MCF 10A (cell line): ENCODE results near the gene PLPPR1. TPM values are rescaled to one million over a fixed set of nuclear protein-coding genes. Genes with fewer than 3 reads are reported as not detected.

Source experiments
- BruUV-seq: library from RNA; stranded (reverse); fragments of 400-500 nt; replicated peaks from 2 replicates; lab custom pipeline; 2021; lab: Mats Ljungman, UMichigan
- CTCF ChIA-PET: fragments of 300-600 bp; sonication (Branson Sonifier 250); formaldehyde crosslinking; extraction: SDS; loops from one replicate; lab custom pipeline; 2021; ENCODE audit warnings: antibody characterized with exemption, inconsistent platforms; lab: Yijun Ruan, JAX
- POLR2A ChIA-PET: fragments of 300-600, 350-650 bp; sonication (Branson Sonifier 250); formaldehyde crosslinking; extraction: SDS; loops from one replicate; lab custom pipeline; 2020; ENCODE audit warnings: antibody characterized with exemption, inconsistent platforms; lab: Yijun Ruan, JAX
- DNase-seq: peaks from one replicate; pipeline ENCODE4 v3.0.0-alpha.2; 2018; ENCODE audit not compliant: unreplicated experiment
- H3K27ac Mint-ChIP-seq: one replicate; pipeline ENCODE4 v1.8.0; 2022; ENCODE audit warnings: mild to moderate bottlenecking, low read depth, mixed read lengths; ENCODE audit not compliant: unreplicated experiment
- H3K27me3 Mint-ChIP-seq: one replicate; pipeline ENCODE4 v1.8.0; 2022; ENCODE audit warnings: mixed read lengths; ENCODE audit not compliant: insufficient read depth, unreplicated experiment
- H3K36me3 Mint-ChIP-seq: one replicate; pipeline ENCODE4 v1.8.0; 2022; ENCODE audit warnings: mild to moderate bottlenecking, moderate library complexity, mixed read lengths; ENCODE audit not compliant: insufficient read depth, unreplicated experiment
- H3K4me1 Mint-ChIP-seq: one replicate; pipeline ENCODE4 v1.8.0; 2022; ENCODE audit warnings: mixed read lengths; ENCODE audit not compliant: insufficient read depth, unreplicated experiment
- H3K4me3 Mint-ChIP-seq: one replicate; pipeline ENCODE4 v1.8.0; 2022; ENCODE audit warnings: mild to moderate bottlenecking, moderate library complexity, mixed read lengths; ENCODE audit not compliant: unreplicated experiment
- H3K9me3 Mint-ChIP-seq: one replicate; pipeline ENCODE4 v1.8.0; 2022; ENCODE audit warnings: mixed read lengths; ENCODE audit not compliant: unreplicated experiment
- intact Hi-C: fragments of 100-400 bp; cut with micrococcal nuclease; formaldehyde crosslinking; loops from 2 replicates; pipeline ENCODE4 v1.14.1; 2022
- total RNA-seq: library from RNA; stranded (reverse); gene quantifications from 2 replicates; pipeline ENCODE4 v1.2.3, GENCODE V29; 2022
- TF ChIP-seq, protein P1 (sequence below): fragments of 200-600 bp; IDR thresholded peaks from one replicate; pipeline ENCODE4 v1.8.0; 2022; ENCODE audit warnings: antibody characterized with exemption, mild to moderate bottlenecking; ENCODE audit not compliant: unreplicated experiment

PLPPR1 gene
- total RNA-seq, 1 experiment from 2014 or later: not detected

DNA sequence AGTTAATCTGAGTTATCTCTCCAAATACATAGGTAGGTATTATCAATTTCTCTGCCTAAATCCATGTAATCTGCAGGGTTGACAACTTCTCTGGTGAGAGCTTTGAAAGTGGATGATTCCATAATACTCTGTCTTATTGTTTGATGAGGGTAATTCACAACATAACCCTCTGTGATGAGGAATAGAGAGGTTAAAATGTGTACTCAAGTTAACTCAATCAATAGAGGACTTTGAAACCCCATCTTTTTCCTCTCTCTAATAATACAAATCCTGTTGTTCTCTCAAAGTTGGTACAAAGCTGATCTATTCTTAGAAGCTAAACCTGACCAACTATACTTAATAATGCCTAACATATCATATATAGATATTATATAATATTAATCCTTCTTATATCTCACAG lies 100.1 kb downstream of the PLPPR1 start:
- no peak overlapping the region for H3K27ac Mint-ChIP-seq
- H3K4me3 Mint-ChIP-seq: no peak overlapping the region
- TF ChIP-seq, protein P1, sequence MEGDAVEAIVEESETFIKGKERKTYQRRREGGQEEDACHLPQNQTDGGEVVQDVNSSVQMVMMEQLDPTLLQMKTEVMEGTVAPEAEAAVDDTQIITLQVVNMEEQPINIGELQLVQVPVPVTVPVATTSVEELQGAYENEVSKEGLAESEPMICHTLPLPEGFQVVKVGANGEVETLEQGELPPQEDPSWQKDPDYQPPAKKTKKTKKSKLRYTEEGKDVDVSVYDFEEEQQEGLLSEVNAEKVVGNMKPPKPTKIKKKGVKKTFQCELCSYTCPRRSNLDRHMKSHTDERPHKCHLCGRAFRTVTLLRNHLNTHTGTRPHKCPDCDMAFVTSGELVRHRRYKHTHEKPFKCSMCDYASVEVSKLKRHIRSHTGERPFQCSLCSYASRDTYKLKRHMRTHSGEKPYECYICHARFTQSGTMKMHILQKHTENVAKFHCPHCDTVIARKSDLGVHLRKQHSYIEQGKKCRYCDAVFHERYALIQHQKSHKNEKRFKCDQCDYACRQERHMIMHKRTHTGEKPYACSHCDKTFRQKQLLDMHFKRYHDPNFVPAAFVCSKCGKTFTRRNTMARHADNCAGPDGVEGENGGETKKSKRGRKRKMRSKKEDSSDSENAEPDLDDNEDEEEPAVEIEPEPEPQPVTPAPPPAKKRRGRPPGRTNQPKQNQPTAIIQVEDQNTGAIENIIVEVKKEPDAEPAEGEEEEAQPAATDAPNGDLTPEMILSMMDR: no peak
- no peak for DNase-seq
- CTCF ChIA-PET: no interaction called here
- intact Hi-C loops: no loop called here
- H3K27me3 Mint-ChIP-seq: no peaks in the 10 kb centered on the region
- no peaks in the 10 kb centered on the region for H3K36me3 Mint-ChIP-seq
- POLR2A ChIA-PET: no interaction called here
- peaks cover 8% of the 10 kb centered on the region for H3K9me3 Mint-ChIP-seq
- H3K4me1 Mint-ChIP-seq: no peaks in the 10 kb centered on the region
- no TSS peak for BruUV-seq

DNA sequence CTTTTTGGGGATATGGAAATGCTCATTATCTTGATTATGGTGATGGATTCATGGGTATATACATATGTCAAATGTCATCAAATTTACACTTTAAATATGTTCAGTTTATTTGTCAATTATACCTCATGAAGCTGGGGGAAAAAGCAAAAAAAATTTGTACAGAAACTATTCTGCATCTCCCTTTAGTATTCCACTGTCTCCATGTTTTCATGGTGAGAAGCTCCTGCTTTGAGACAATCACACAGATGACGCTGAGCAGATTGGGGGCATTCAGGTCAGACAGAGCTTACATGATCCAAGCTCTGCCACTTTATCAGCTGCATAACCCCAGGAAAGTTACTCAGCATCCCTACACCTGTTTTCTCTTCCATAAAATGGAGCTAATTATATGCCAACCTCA lies 101.5 kb downstream of the PLPPR1 start:
- Mint-ChIP-seq H3K4me3 (no peak overlapping the region), H3K4me1 (no peaks in the 10 kb centered on the region), H3K27me3 (no peaks in the 10 kb centered on the region), H3K36me3 (no peaks in the 10 kb centered on the region), H3K27ac (no peak overlapping the region), H3K9me3 (peaks cover 5% of the 10 kb centered on the region)
- CTCF ChIA-PET: interaction anchor here (1.1 to 7.2 kb wide), 2 partner anchors 9 to 39 kb away, joined by 3 to 63 read pairs; no protein-coding TSS in a partner anchor
- no peak for DNase-seq
- TF ChIP-seq, protein P1: no peak
- POLR2A ChIA-PET: interaction anchor here (0.6 kb wide), 1 partner anchor 28 kb away, joined by 3 read pairs; no protein-coding TSS in a partner anchor
- intact Hi-C loops: no loop called here
- no TSS peak for BruUV-seq

DNA sequence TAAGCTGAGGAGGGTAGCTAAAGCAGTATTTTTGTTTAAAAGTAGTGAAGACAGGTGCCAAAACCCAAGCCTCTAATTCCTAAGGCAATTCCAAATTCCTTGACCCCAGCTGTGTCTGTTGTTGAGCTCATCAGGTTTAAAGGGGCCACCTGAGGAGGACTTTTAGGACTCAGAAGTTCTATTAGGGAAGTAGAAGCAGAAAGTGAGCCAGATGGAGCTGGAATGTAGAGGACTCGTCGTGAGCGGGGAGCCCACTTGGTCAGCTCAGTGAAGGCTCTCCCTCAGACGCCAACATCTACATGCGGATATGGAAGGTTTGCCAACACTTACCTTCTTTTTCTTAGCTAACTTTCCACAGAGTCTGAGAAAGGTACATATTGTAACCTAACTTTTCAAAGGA lies 102.8 kb downstream of the PLPPR1 start:
- DNase-seq: no peak
- Mint-ChIP-seq H3K27ac (no peak overlapping the region), H3K4me3 (no peak overlapping the region), H3K9me3 (no peaks in the 10 kb centered on the region), H3K36me3 (no peaks in the 10 kb centered on the region), H3K27me3 (peaks cover 13% of the 10 kb centered on the region), H3K4me1 (no peaks in the 10 kb centered on the region)
- intact Hi-C loops: no loop called here
- no TSS peak for BruUV-seq
- ChIA-PET POLR2A (no interaction called here), CTCF (interaction anchor here (0.7 to 7.2 kb wide), 3 partner anchors 11 to 180 kb away, joined by 3 to 63 read pairs (median 4); no protein-coding TSS in a partner anchor)
- TF ChIP-seq, protein P1: no peak

DNA sequence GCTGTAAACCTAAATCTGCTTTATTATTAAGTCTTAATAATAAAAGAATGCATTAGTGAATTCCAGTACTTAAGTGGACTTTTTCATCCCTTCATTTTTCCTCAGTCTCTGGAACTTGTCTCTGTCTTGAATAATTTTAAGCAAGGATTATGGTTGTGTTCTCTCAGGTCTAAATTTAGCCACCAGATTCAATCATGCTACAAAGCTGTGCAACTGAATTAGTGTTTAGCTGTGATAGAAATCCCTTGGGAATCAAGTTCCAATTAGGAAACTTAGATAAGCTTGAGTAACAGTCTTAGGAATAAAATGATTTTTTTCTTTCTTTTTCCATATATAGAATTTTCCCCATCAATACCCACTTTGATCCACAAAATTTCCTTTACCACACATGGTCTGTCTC lies 104.3 kb downstream of the PLPPR1 start:
- no peaks in the 10 kb centered on the region for H3K9me3 Mint-ChIP-seq
- H3K27me3 Mint-ChIP-seq: peaks cover 26% of the 10 kb centered on the region
- DNase-seq: no peak
- BruUV-seq: no TSS peak
- no peaks in the 10 kb centered on the region for H3K4me1 Mint-ChIP-seq
- intact Hi-C loops: no loop called here
- ChIA-PET POLR2A (no interaction called here), CTCF (interaction anchor here (0.5 to 7.2 kb wide), 3 partner anchors 12 to 530 kb away, joined by 3 to 63 read pairs (median 3); no protein-coding TSS in a partner anchor)
- H3K36me3 Mint-ChIP-seq: no peaks in the 10 kb centered on the region
- H3K27ac Mint-ChIP-seq: no peak overlapping the region
- no peak overlapping the region for H3K4me3 Mint-ChIP-seq
- TF ChIP-seq, protein P1: no peak
